ENCODE data around the gene PALLD.
A peak's percentile ranks its signal among the peaks of the same experiment; 100 is the strongest.

Gene PALLD

DNA sequence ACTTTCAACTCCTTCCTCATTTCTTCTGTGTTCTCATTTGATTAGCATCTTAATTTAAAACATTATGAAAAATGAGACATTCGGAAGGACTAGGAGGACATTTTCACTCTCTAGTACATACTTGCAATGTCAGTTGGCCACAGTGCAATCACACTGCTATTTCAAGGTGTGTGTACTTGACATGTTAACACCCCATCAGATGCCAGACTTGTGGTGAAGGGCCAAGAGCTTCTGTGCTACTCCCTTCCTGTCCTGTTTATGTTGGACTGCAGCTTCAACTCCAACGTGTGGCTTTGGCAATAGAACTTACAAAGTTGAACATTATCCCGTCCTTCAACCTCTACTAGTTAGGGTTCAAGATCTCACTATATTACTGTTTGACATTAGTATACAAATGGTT lies 221.0 kb downstream of the PALLD start:
- TF ChIP-seq, protein P1, sequence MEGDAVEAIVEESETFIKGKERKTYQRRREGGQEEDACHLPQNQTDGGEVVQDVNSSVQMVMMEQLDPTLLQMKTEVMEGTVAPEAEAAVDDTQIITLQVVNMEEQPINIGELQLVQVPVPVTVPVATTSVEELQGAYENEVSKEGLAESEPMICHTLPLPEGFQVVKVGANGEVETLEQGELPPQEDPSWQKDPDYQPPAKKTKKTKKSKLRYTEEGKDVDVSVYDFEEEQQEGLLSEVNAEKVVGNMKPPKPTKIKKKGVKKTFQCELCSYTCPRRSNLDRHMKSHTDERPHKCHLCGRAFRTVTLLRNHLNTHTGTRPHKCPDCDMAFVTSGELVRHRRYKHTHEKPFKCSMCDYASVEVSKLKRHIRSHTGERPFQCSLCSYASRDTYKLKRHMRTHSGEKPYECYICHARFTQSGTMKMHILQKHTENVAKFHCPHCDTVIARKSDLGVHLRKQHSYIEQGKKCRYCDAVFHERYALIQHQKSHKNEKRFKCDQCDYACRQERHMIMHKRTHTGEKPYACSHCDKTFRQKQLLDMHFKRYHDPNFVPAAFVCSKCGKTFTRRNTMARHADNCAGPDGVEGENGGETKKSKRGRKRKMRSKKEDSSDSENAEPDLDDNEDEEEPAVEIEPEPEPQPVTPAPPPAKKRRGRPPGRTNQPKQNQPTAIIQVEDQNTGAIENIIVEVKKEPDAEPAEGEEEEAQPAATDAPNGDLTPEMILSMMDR (IDR thresholded peaks at IDR 0.05): no peak
- no peak for DNase-seq (ENCODE audit: low spot score)
- Histone ChIP-seq H3K27ac (peak overlapping the region; percentile 83 to 88), H3K4me3 (no peak overlapping the region)

DNA sequence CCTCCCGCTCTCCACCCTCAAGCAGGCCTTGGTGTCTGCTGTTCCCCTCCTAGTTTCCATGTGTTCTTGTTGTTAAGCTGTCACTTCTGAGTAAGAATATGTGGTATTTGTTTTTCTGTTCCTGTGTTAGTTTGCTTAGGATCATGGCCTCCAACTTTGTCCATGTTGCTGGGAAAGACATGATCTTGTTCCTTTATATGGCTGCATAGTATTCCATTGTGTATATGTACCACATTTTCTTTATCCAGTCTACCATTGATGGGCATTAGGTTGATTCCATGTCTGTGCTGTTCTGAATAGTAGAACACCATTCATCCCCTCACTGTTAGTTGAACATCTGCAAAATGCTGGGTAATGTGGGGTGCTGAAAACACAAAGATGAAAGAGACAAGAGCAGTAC lies 222.9 kb downstream of the PALLD start:
- TF ChIP-seq, protein P1 (IDR thresholded peaks at IDR 0.05): no peak
- H3K4me3 ChIP-seq: no peak overlapping the region
- DNase-seq (ENCODE audit: low spot score): no peak
- H3K27ac ChIP-seq: no peak overlapping the region

DNA sequence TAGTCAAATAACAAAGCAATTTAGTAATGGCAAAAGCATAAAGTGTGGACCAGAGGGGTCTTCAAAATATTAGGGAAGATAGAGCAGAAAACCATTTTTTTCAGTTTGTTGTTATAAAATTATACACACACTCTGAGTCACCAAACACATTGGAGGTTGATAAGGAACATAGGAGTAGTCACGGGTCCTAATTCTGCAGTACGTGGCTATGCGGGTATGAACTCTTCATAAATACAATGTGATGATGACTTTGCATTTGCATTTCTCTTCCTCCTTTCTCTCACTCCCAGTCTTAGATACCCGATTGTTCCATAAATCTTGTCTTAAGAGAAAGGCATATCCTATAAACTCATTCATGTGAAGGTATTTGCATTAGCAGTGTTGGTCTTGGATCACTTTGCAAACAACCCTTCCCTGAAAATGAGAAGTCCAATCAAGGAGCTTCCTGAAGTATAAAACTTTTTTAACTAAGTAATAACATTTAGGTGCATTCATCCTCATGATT lies 223.6 kb downstream of the PALLD start:
- TF ChIP-seq, protein P1 (IDR thresholded peaks at IDR 0.05): no peak
- Histone ChIP-seq H3K27ac (no peak overlapping the region), H3K4me3 (no peak overlapping the region)
- no peak for DNase-seq (ENCODE audit: low spot score)

DNA sequence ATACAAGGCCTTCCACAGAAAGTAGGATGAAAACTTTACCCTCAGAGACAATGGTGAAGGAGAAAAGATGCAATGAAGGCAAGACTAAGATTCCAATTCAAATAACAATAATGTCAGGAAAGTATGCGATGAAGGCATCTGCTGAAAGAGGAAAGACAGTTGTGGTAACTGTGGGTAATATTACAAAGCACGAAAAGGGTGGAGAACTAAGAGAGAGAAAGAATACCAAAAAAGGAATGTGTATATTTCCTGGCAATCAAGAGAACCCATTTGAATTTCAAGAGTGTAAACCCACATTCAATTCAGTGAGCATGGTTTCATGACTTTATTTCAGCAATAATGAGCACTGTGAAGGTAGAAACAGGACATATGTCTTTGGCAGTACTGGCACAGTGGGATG lies 225.5 kb downstream of the PALLD start:
- DNase-seq (ENCODE audit: low spot score): no peak
- H3K27ac ChIP-seq: no peak overlapping the region

DNA sequence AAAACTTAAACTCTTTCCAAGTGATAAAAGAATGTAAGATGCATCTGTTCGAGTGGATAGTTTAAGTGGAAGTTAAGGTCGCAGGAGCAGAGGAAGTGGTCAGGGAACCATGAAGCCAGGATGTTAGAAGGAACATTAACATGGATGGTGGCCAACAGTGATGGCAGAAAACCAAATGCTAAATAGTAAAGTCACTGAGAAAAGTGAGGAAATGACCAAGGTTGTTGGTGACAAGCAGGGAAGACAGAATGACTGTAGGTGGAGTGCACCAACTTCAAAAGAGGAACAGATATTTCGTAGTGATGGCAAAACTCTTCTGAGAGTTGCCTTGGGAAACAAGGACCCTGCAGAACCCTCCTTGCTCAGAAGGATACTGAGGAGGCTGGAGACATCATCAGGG lies 226.2 kb downstream of the PALLD start:
- Histone ChIP-seq H3K27ac (peak overlapping the region in 1 of 2 donors; percentile 35), H3K4me3 (no peak overlapping the region)
- TF ChIP-seq, protein P1 (IDR thresholded peaks at IDR 0.05): no peak
- no peak for DNase-seq (ENCODE audit: low spot score)

More for the DNA sequence above, 225.5 kb downstream of the PALLD start:
- TF ChIP-seq, protein P1 (IDR thresholded peaks at IDR 0.05): no peak
- H3K4me3 ChIP-seq: no peak overlapping the region

DNA sequence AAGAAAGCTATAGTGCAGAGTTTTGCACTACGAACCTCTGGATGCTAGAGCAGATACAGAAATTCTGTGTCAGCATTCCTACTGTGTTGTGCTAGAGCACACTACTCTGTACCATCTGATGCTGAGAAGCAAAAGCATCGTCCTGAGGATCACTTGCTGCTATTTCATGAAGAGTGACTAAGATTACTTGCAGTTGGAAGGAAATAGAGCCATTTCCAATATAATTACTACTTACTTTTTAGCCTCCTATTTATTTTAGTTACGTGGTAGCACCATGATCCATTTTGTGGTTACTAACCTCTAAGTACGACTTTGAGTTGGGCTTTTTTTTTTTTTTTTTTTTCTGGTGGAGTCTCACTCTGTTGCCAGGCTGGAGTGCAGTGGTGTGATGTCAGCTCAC lies 226.7 kb downstream of the PALLD start:
- no peak overlapping the region for H3K27ac ChIP-seq
- TF ChIP-seq, protein P1 (IDR thresholded peaks at IDR 0.05): no peak
- no peak overlapping the region for H3K4me3 ChIP-seq
- DNase-seq (ENCODE audit: low spot score): no peak

DNA sequence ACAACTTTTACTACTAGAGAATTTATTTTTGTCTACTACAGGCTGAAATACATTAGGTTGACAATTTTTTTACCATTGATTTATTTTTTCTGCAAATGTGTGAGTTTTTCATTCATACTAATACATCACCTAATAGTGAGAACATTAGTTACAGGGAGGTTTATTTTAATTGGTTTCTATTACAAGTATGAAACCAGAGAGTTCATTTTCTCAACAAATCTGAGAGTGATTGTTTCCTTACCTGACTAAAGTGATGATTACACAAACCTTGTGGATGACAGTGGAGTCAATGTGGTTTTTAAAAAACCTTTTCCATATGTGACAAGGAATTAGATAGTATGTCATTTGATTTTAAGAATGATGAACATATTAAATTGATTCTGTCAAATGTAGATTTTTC lies 227.4 kb downstream of the PALLD start:
- no peak overlapping the region for H3K4me3 ChIP-seq
- DNase-seq (ENCODE audit: low spot score): no peak
- no peak overlapping the region for H3K27ac ChIP-seq
- TF ChIP-seq, protein P1 (IDR thresholded peaks at IDR 0.05): no peak

All from coronary artery (tissue), 2 donors.